Urinary bladder (tissue), 4 donors: ENCODE results near the gene NAT8. TPM values are rescaled to one million over a fixed set of nuclear protein-coding genes. Genes with fewer than 3 reads are reported as not detected.
"Not testable (repeated sequence)": the region's sequence is repeated elsewhere in the genome, so short reads cannot be mapped to it uniquely, and the experiment has no call there.

Source experiments
- DNase-seq: peaks from one replicate; pipeline ENCODE4 v3.0.0-alpha.2; 2015; ENCODE audit errors: extremely low spot score
- H3K27ac ChIP-seq: one replicate; pipeline ENCODE4 v1.5.1; 2013; ENCODE audit warnings: low read depth, mild to moderate bottlenecking, moderate library complexity
- H3K36me3 ChIP-seq: one replicate; pipeline ENCODE4 v1.6.1; 2013; ENCODE audit warnings: mild to moderate bottlenecking, moderate library complexity; ENCODE audit not compliant: insufficient read depth
- H3K4me1 ChIP-seq: one replicate; pipeline ENCODE4 v1.6.1; 2013; ENCODE audit warnings: mild to moderate bottlenecking, moderate library complexity; ENCODE audit not compliant: insufficient read depth
- H3K4me3 ChIP-seq: one replicate; pipeline ENCODE4 v1.5.1; 2013; ENCODE audit warnings: low read depth, low read length
- WGBS: extraction: QIAGEN DNeasy Blood & Tissue Kit; methylation state at CpG from one replicate; pipeline ENCODE4 v1.1.7; 2013; 5-methylcytosine and 5-hydroxymethylcytosine counted together
- polyA plus RNA-seq: library from polyadenylated mRNA; stranded (reverse); fragments of 200-250 nt; gene quantifications from one replicate; pipeline ENCODE4 v1.2.3, GENCODE V29; 2013
- total RNA-seq: library from RNA; depleted of rRNA; stranded (reverse); fragments of >200 nt; gene quantifications from one replicate; pipeline ENCODE4 v1.2.3, GENCODE V29; 2014
- donor health status: healthy with polysubstance abuse.
- donor health status: healthy.

NAT8 gene
- total and polyA plus RNA-seq, 2 donors = not detected

GRCh38 chr2:73619925-73620324, 22.3 kb downstream of the NAT8 start:
- not testable (repeated sequence) for DNase-seq, H3K27ac ChIP-seq, H3K4me1 ChIP-seq, H3K4me3 ChIP-seq, H3K36me3 ChIP-seq
- 72% methylated on average over 3 of the region's 3 CpGs for WGBS

- no peak for DNase-seq
- no peaks in the 10 kb centered on the region for H3K36me3 ChIP-seq
- no peak overlapping the region for H3K4me3 ChIP-seq
- no peak overlapping the region for H3K27ac ChIP-seq
- H3K4me1 ChIP-seq = no peaks in the 10 kb centered on the region
Measured at GRCh38 chr2:73614997-73615396, 27.2 kb downstream of the NAT8 start.

GRCh38 chr2:73614105-73614504, 28.1 kb downstream of the NAT8 start:
- DNase-seq = no peak
- Histone ChIP-seq H3K4me3 (no peak overlapping the region), H3K4me1 (no peaks in the 10 kb centered on the region), H3K27ac (no peak overlapping the region), H3K36me3 (no peaks in the 10 kb centered on the region)
- 92% methylated on average over 3 of the region's 3 CpGs for WGBS

GRCh38 chr2:73611867-73612266, 30.4 kb downstream of the NAT8 start:
- H3K27ac ChIP-seq = no peak overlapping the region
- no peaks in the 10 kb centered on the region for H3K36me3 ChIP-seq
- 85% methylated on average over 1 of the region's 1 CpG for WGBS
- no peak overlapping the region for H3K4me3 ChIP-seq
- H3K4me1 ChIP-seq = no peaks in the 10 kb centered on the region
- DNase-seq = no peak

GRCh38 chr2:73611193-73611592, 31.0 kb downstream of the NAT8 start:
- WGBS = 66% methylated on average over 4 of the region's 4 CpGs
- no peak for DNase-seq
- H3K4me1 ChIP-seq = no peaks in the 10 kb centered on the region
- H3K36me3 ChIP-seq = no peaks in the 10 kb centered on the region
- no peak overlapping the region for H3K4me3 ChIP-seq
- no peak overlapping the region for H3K27ac ChIP-seq

GRCh38 chr2:73610111-73610510, 32.1 kb downstream of the NAT8 start:
- Histone ChIP-seq H3K36me3 (no peaks in the 10 kb centered on the region), H3K27ac (no peak overlapping the region), H3K4me3 (no peak overlapping the region), H3K4me1 (no peaks in the 10 kb centered on the region)
- DNase-seq = no peak
- 86% methylated on average over 3 of the region's 3 CpGs for WGBS

GRCh38 chr2:73604589-73604988, 37.6 kb downstream of the NAT8 start:
- not testable (repeated sequence) for H3K4me3 ChIP-seq, H3K36me3 ChIP-seq, DNase-seq, H3K27ac ChIP-seq, H3K4me1 ChIP-seq
- WGBS = 82% methylated on average over 2 of the region's 2 CpGs

GRCh38 chr2:73603099-73603588, 39.1 kb downstream of the NAT8 start:
- not testable (repeated sequence) for H3K27ac ChIP-seq, H3K4me3 ChIP-seq, DNase-seq, H3K36me3 ChIP-seq, H3K4me1 ChIP-seq
- 84% methylated on average over 4 of the region's 4 CpGs for WGBS

- Histone ChIP-seq H3K36me3 (peaks cover 2% of the 10 kb centered on the region), H3K4me1 (no peaks in the 10 kb centered on the region), H3K4me3 (no peak overlapping the region), H3K27ac (no peak overlapping the region)
- DNase-seq = no peak
- WGBS = 88% methylated on average over 5 of the region's 5 CpGs
Measured at GRCh38 chr2:73601780-73602179, 40.4 kb downstream of the NAT8 start.

GRCh38 chr2:73594251-73594650, 48.0 kb downstream of the NAT8 start:
- Histone ChIP-seq H3K4me3 (no peak overlapping the region), H3K4me1 (no peaks in the 10 kb centered on the region), H3K27ac (no peak overlapping the region), H3K36me3 (peaks cover 2% of the 10 kb centered on the region)
- 66% methylated on average over 2 of the region's 2 CpGs for WGBS
- no peak for DNase-seq

GRCh38 chr2:73593680-73594079, 48.5 kb downstream of the NAT8 start:
- Histone ChIP-seq H3K4me1 (no peaks in the 10 kb centered on the region), H3K4me3 (no peak overlapping the region), H3K27ac (no peak overlapping the region), H3K36me3 (peaks cover 2% of the 10 kb centered on the region)
- DNase-seq = no peak
- WGBS = 93% methylated on average over 2 of the region's 2 CpGs

Other genes with a start within 250 kb of the NAT8 start
- 48.2 TPM for gene TPRKB, start 94.9 kb upstream of the NAT8 start, total RNA-seq
- 49.9 TPM for gene TPRKB, start 94.9 kb upstream of the NAT8 start, polyA plus RNA-seq
- 47.6 TPM for gene DUSP11, start 137.7 kb upstream of the NAT8 start, total RNA-seq
- gene DUSP11, start 137.7 kb upstream of the NAT8 start, polyA plus RNA-seq = 18.0 TPM
- not detected for gene C2orf78, start 141.8 kb upstream of the NAT8 start, total RNA-seq
- gene C2orf78, start 141.8 kb upstream of the NAT8 start, polyA plus RNA-seq = not detected
- 30.4 TPM for gene STAMBP, start 186.5 kb upstream of the NAT8 start, total RNA-seq
- 35.2 TPM for gene STAMBP, start 186.5 kb upstream of the NAT8 start, polyA plus RNA-seq